ENCODE results near the gene TRAF3.

TRAF3 gene

GRCh38 chr14:102774391-102775153 is 2.7 kb upstream of the TRAF3 start:
- DNase-seq (ENCODE audit: extremely low read depth, low read depth) = no peak
- TF ChIP-seq CTCF (IDR thresholded peaks at IDR 0.05; ENCODE audit: low read depth, low read length) = peak; percentile 88

DNA sequence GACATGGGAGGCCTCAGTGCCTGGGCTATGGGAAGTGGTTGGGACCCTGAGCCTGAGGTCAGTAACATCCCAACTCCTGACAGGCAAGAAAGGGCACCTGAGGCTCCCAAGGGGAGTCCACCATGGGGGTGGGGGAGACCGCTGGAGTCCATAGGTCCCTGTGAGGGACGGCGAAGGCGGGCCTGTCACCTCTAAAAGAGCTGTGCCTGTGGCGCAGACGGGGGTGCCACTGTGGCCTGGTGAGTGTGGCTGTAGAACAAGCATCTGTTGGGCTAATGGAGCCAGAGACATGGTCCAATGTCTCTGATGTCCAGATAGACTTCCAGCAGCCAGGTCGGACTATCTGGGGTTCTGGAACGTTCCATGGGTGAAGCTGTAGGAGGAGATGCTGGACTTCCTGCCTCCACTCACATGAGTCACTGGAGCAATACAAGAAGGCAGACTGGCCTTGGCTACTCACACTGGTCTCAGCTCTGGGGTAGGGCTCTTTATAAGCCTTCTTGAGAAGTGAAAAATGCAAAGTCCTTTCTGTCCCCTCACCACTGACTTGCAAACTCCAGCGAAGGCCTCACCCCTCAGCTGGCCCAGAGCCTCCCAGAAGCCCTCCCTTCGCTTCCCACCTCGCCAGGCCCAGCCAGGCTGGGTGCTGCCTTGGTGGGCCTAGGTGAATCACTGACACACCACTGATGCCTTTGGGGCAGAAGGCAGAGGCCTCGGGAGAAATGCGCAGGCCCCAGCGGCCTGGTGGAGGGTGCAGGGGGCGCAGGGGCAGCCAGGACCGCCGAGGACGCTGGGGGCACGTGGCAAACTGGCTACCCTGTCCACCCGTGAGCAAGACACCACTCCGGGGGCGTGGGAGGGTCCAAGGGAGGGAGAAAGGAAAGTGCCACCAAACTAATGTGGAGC is 1.1 kb upstream of the TRAF3 start:
- TF ChIP-seq CTCF (IDR thresholded peaks at IDR 0.05; ENCODE audit: low read depth, low read length) = no peak
- no peak for DNase-seq (ENCODE audit: extremely low read depth, low read depth)

- no peak for TF ChIP-seq CTCF (IDR thresholded peaks at IDR 0.05; ENCODE audit: low read depth, low read length)
- DNase-seq (ENCODE audit: extremely low read depth, low read depth) = no peak
Measured at GRCh38 chr14:102777711-102778337, 575 bp downstream of the TRAF3 start.

- no peak for DNase-seq (ENCODE audit: extremely low read depth, low read depth)
- no peak for TF ChIP-seq CTCF (IDR thresholded peaks at IDR 0.05; ENCODE audit: low read depth, low read length)
Measured at GRCh38 chr14:102778338-102779083, 1.3 kb downstream of the TRAF3 start.

DNA sequence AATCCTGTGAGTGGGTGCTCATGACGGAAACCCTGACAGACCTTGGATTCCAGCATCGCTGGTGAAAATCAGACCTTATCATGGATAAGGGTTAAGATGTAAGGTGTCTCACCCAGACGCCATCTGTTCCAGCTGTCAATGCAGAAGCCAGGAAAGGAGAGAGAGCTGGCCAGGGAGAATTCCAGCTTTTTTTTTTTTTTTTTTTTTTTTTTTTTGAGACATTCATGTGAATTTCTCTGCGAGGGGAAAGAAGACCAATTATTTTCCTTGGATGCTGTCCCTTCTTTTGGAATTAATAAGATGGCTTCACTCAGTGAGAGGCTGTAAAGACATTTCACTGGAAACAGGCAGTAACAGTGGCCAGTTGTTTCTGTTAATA is 1.8 kb downstream of the TRAF3 start:
- no peak for DNase-seq (ENCODE audit: extremely low read depth, low read depth)
- no peak for TF ChIP-seq CTCF (IDR thresholded peaks at IDR 0.05; ENCODE audit: low read depth, low read length)

GRCh38 chr14:102779574-102780315 is 2.5 kb downstream of the TRAF3 start:
- DNase-seq (ENCODE audit: extremely low read depth, low read depth) = no peak
- no peak for TF ChIP-seq CTCF (IDR thresholded peaks at IDR 0.05; ENCODE audit: low read depth, low read length)
